K562 (cell line): ENCODE measurements around the gene RXRA. TPM values are rescaled to one million over a fixed set of nuclear protein-coding genes. Genes with fewer than 3 reads are reported as not detected.

Experiments used
- ATAC-seq: fragments of 200-7000 bp; cut with Tn5 transposase; 3 replicates; pipeline ENCODE4 v1.9.1; 2020; ENCODE audit warnings: moderate library complexity
- BruUV-seq: library from RNA; stranded (reverse); fragments of 400-500 nt; replicated peaks from 2 replicates; lab custom pipeline; 2021; lab: Mats Ljungman, UMichigan
- CTCF ChIA-PET: fragments of 300-600 bp; formaldehyde crosslinking; extraction: SDS; loops from one replicate; lab custom pipeline; 2021; ENCODE audit warnings: low intra/inter-chr PET ratio; lab: Yijun Ruan, JAX
- POLR2A ChIA-PET: fragments of 300-600, 350-650 bp; sonication (Branson Sonifier 250); formaldehyde crosslinking; extraction: SDS; loops from one replicate; lab custom pipeline; 2021; ENCODE audit warnings: antibody characterized with exemption, inconsistent platforms; lab: Yijun Ruan, JAX
- DNase-seq, 4 experiments: peaks; one replicate each; pipeline versions ENCODE4 v3.0.0 to v3.0.0-alpha.2; 2011 to 2018; ENCODE audit warnings: low spot score in 3 of 4, mixed read lengths in 3 of 4; ENCODE audit errors: extremely low read depth in 1 of 4
- FAIRE-seq: peaks from 2 replicates; lab custom pipeline; 2011; peaks lifted over from hg19 to GRCh38; lab: Jason Lieb, UNC
- H2AFZ ChIP-seq: 2 replicates; pipeline ENCODE4 v1.6.0; 2011; ENCODE audit warnings: low read depth, low read length, control low read depth, inconsistent platforms
- H3K27ac ChIP-seq: fragments of 200-600 bp; 3 replicates; pipeline ENCODE4 v1.8.0; 2011; ENCODE audit warnings: low read depth, mild to moderate bottlenecking, control low read depth, inconsistent platforms, low read length, moderate library complexity, mixed read lengths; ENCODE audit errors: extremely low read depth
- H3K27me3 ChIP-seq, 2 experiments: fragments of 300-600 bp in 1 of 2; 2 replicates in 1 of 2; 3 replicates in 1 of 2; pipeline versions ENCODE4 v1.6.0 to v1.8.0; 2011; ENCODE audit warnings: inconsistent platforms in 2 of 2, low read length in 2 of 2, mild to moderate bottlenecking in 1 of 2, mixed read lengths in 1 of 2, moderate library complexity in 1 of 2; ENCODE audit not compliant: control insufficient read depth in 2 of 2, insufficient read depth in 2 of 2
- H3K36me3 ChIP-seq: fragments of 300-600 bp; 3 replicates; pipeline ENCODE4 v1.8.0; 2011; ENCODE audit warnings: mild to moderate bottlenecking, low read length, inconsistent platforms; ENCODE audit not compliant: control insufficient read depth, insufficient read depth
- H3K4me1 ChIP-seq, 2 experiments: fragments of 200-600 bp in 1 of 2; replicated peaks in 1 of 2; 2 replicates in 1 of 2; 3 replicates in 1 of 2; pipeline versions ENCODE4 v1.5.1 to v1.8.0; 2011; ENCODE audit warnings: inconsistent platforms in 2 of 2, low read length in 2 of 2, mild to moderate bottlenecking in 1 of 2, mixed read lengths in 1 of 2, moderate library complexity in 1 of 2; ENCODE audit not compliant: control insufficient read depth in 2 of 2, insufficient read depth in 2 of 2
- H3K4me2 ChIP-seq: 2 replicates; pipeline ENCODE4 v1.6.1; 2011; ENCODE audit warnings: low read length, control low read depth, inconsistent platforms, mixed read lengths; ENCODE audit not compliant: insufficient read depth
- H3K4me3 ChIP-seq: fragments of 200-600 bp; sonication (generic), shearing (Covaris generic); 2 replicates; pipeline ENCODE4 v1.5.1; 2016; ENCODE audit warnings: control low read depth, inconsistent platforms
- H3K79me2 ChIP-seq: fragments of 200-600 bp; 3 replicates; pipeline ENCODE4 v1.8.0; 2011; ENCODE audit warnings: low read length, inconsistent platforms; ENCODE audit not compliant: control insufficient read depth, insufficient read depth
- H3K9ac ChIP-seq, 2 experiments: 2 replicates each; pipeline versions ENCODE4 v1.6.0 to v1.6.1; 2011; ENCODE audit warnings: low read depth in 2 of 2, low read length in 2 of 2, control low read depth in 1 of 2, inconsistent platforms in 1 of 2, mild to moderate bottlenecking in 1 of 2, mixed read lengths in 1 of 2; ENCODE audit not compliant: insufficient read depth in 1 of 2
- H3K9me1 ChIP-seq: one replicate; pipeline ENCODE4 v1.6.0; 2011; ENCODE audit warnings: inconsistent platforms, mild to moderate bottlenecking, low read length, moderate library complexity; ENCODE audit not compliant: control insufficient read depth, insufficient read depth
- H3K9me3 ChIP-seq: replicated peaks from 2 replicates; pipeline ENCODE4 v1.5.1; 2011; ENCODE audit warnings: low read depth, low read length, inconsistent platforms; ENCODE audit not compliant: control insufficient read depth, insufficient read depth
- H4K20me1 ChIP-seq: replicated peaks from 2 replicates; pipeline ENCODE4 v1.6.1; 2011; ENCODE audit warnings: low read length, inconsistent platforms, mixed read lengths; ENCODE audit not compliant: control insufficient read depth, insufficient read depth
- KLF1 ChIP-seq: fragments of 450-650 bp; IDR thresholded peaks from 2 replicates; pipeline ENCODE4 v1.6.1; 2016; ENCODE audit warnings: missing genetic modification characterization, missing compliant biosample characterization
- KLF16 ChIP-seq: IDR thresholded peaks from 2 replicates; pipeline ENCODE4 v1.6.1; 2016; ENCODE audit warnings: antibody characterized with exemption
- PCBP2 ChIP-seq: fragments of 200-400 bp; formaldehyde crosslinking; IDR thresholded peaks from 2 replicates; pipeline ENCODE4 v1.6.1; 2018; ENCODE audit warnings: low read length, low read depth, mild to moderate bottlenecking, moderate library complexity; ENCODE audit not compliant: poor library complexity, severe bottlenecking
- TAF1 ChIP-seq: IDR thresholded peaks from 2 replicates; pipeline ENCODE4 v1.6.1; 2011; ENCODE audit warnings: mild to moderate bottlenecking, low read length, moderate library complexity; ENCODE audit not compliant: insufficient read depth, control insufficient read depth, severe bottlenecking; ENCODE audit errors: extremely low read depth
- ZNF696 ChIP-seq: fragments of 250-450 bp; sonication (Bioruptor Pico); conservative IDR thresholded peaks from 2 replicates; pipeline ENCODE4 v1.4.0; 2020; ENCODE audit warnings: mild to moderate bottlenecking, moderate library complexity
- WGBS: fragments of 100-300 bp; shearing (Covaris generic); methylation state at CpG from one replicate; pipeline ENCODE4 v1.1.6; 2016; ENCODE audit warnings: low coverage, mixed read lengths; ENCODE audit not compliant: insufficient coverage; ENCODE audit errors: missing lambda C conversion rate; 5-methylcytosine and 5-hydroxymethylcytosine counted together
- in situ Hi-C: fragments of 300-500 bp; cut with MboI; formaldehyde crosslinking; loops from 4 replicates; pipeline ENCODE4 v1.15.0; 2018; ENCODE audit warnings: inconsistent platforms, mixed read lengths
- intact Hi-C: fragments of 100-400 bp; cut with micrococcal nuclease; formaldehyde crosslinking; loops from 2 replicates; pipeline ENCODE4 v1.14.2; 2022
- polyA plus RNA-seq, 8 experiments: library from polyadenylated mRNA; depleted of rRNA in 4 of 8; stranded (reverse) in 5 of 8; unstranded in 3 of 8; fragments of >200 nt; fragmentation: Nextera tagmentation in 2 of 8; fragmentation: Illumina TruSeq in 1 of 8; extraction: Ambion mirVana in 2 of 8; extraction: Trizol in 1 of 8; gene quantifications; 2 replicates each; pipeline versions ENCODE4 v1.2.1 to v1.2.3, GENCODE V29; 2011 to 2014; ENCODE audit warnings: inconsistent platforms in 1 of 8, missing spikeins in 1 of 8
- total RNA-seq, 7 experiments: library from RNA; depleted of rRNA in 6 of 7; stranded (reverse); fragments of >200 nt in 6 of 7; fragmentation: Illumina TruSeq in 2 of 7; extraction: Trizol in 2 of 7; gene quantifications; 2 replicates each; pipeline versions ENCODE4 v1.2.1 to v1.2.3, GENCODE V29; 2011 to 2021; ENCODE audit warnings: low replicate concordance in 1 of 7

RXRA gene
- total and polyA plus RNA-seq, 9 of the 15 experiments (the other 6 are each of a cell fraction or from before 2014, with no cell fraction given), result 0.35 to 23.6 (median 4.6) TPM

- peaks cover 23 to 68% of the 10 kb centered on the region in 2 experiments for H3K27me3 ChIP-seq
- no peaks in the 10 kb centered on the region for H3K4me1 ChIP-seq
- no peaks in the 10 kb centered on the region for H3K79me2 ChIP-seq
- TF ChIP-seq KLF1 (tag), result no peak
- TF ChIP-seq KLF16, result no peak
- no peak for TF ChIP-seq TAF1
- TF ChIP-seq ZNF696 (CRISPR knock-in tag), result no peak
- no peak for TF ChIP-seq PCBP2
- peaks cover 6% of the 10 kb centered on the region; the same call in 1 of the 2 replicates for H4K20me1 ChIP-seq
- H3K4me2 ChIP-seq, result no peak overlapping the region
- in situ Hi-C loops, result no loop called here
- ATAC-seq (no peak), DNase-seq (no peak), FAIRE-seq (no peak)
- 10% methylated on average over 7 of the region's 7 CpGs for WGBS
- H3K9me1 ChIP-seq, result no peaks in the 10 kb centered on the region
- intact Hi-C loops, result no loop called here
- CTCF ChIA-PET, result no interaction called here
- no peak overlapping the region for H3K27ac ChIP-seq
- H3K9ac ChIP-seq, result no peak overlapping the region
- BruUV-seq, result no TSS peak
- no peaks in the 10 kb centered on the region for H3K36me3 ChIP-seq
- H2AFZ ChIP-seq, result no peak overlapping the region
- no peaks in the 10 kb centered on the region for H3K9me3 ChIP-seq
- H3K4me3 ChIP-seq, result no peak overlapping the region
- POLR2A ChIA-PET, result interaction anchor here (0.5 to 1.5 kb wide), 4 partner anchors 14 to 308 kb away, joined by 3 to 5 read pairs (median 3); no protein-coding TSS in a partner anchor
Observed at GRCh38 chr9:134302130-134302817, 24.0 kb upstream of the RXRA start.
